ENCODE results near the gene CREB3.

Gene CREB3

GRCh38 chr9:35702696-35703095 lies 29.8 kb upstream of the CREB3 start:
- no peak for DNase-seq (ENCODE audit: low spot score)

GRCh38 chr9:35703906-35704672 lies 28.4 kb upstream of the CREB3 start:
- no peak for DNase-seq (ENCODE audit: low spot score)

- DNase-seq (ENCODE audit: low spot score): no peak
Measured at GRCh38 chr9:35705372-35705771, 27.1 kb upstream of the CREB3 start.

GRCh38 chr9:35705836-35706430 lies 26.5 kb upstream of the CREB3 start:
- DNase-seq (ENCODE audit: low spot score): no peak

GRCh38 chr9:35706951-35707350 lies 25.5 kb upstream of the CREB3 start:
- no peak for DNase-seq (ENCODE audit: low spot score)

GRCh38 chr9:35708146-35708545 lies 24.3 kb upstream of the CREB3 start:
- DNase-seq (ENCODE audit: low spot score): no peak

- no peak for DNase-seq (ENCODE audit: low spot score)
Measured at GRCh38 chr9:35710818-35711500, 21.5 kb upstream of the CREB3 start.

- DNase-seq (ENCODE audit: low spot score): no peak
Measured at GRCh38 chr9:35711501-35712428, 20.7 kb upstream of the CREB3 start.

GRCh38 chr9:35712762-35713400 lies 19.6 kb upstream of the CREB3 start:
- DNase-seq (ENCODE audit: low spot score): no peak

GRCh38 chr9:35713578-35713977 lies 18.9 kb upstream of the CREB3 start:
- DNase-seq (ENCODE audit: low spot score): no peak

GRCh38 chr9:35714123-35714522 lies 18.3 kb upstream of the CREB3 start:
- no peak for DNase-seq (ENCODE audit: low spot score)

GRCh38 chr9:35714579-35715252 lies 17.8 kb upstream of the CREB3 start:
- no peak for DNase-seq (ENCODE audit: low spot score)

GRCh38 chr9:35716230-35716629 lies 16.2 kb upstream of the CREB3 start:
- DNase-seq (ENCODE audit: low spot score): no peak

GRCh38 chr9:35717132-35717870 lies 15.2 kb upstream of the CREB3 start:
- DNase-seq (ENCODE audit: low spot score): no peak

- DNase-seq (ENCODE audit: low spot score): no peak
Measured at GRCh38 chr9:35718721-35719511, 13.6 kb upstream of the CREB3 start.

- no peak for DNase-seq (ENCODE audit: low spot score)
Measured at GRCh38 chr9:35719546-35719945, 12.9 kb upstream of the CREB3 start.

GRCh38 chr9:35723426-35723825 lies 9.0 kb upstream of the CREB3 start:
- DNase-seq (ENCODE audit: low spot score): no peak

GRCh38 chr9:35723908-35724307 lies 8.6 kb upstream of the CREB3 start:
- DNase-seq (ENCODE audit: low spot score): no peak

- DNase-seq (ENCODE audit: low spot score): no peak
Measured at GRCh38 chr9:35725362-35725761, 7.1 kb upstream of the CREB3 start.

GRCh38 chr9:35726931-35727330 lies 5.5 kb upstream of the CREB3 start:
- no peak for DNase-seq (ENCODE audit: low spot score)

Data from globus pallidus (tissue), 1 donor.